Activated CD4-positive, alpha-beta T cell treated with anti-CD3 and anti-CD28 coated beads, Interleukin-2, Interleukin-4, amounts not matched to agents 100 ng/mL and 50 ng/mL, durations not matched to agents 16 hours and 8 hours (primary cell): ENCODE results near the gene WNT4.

Experiments used
- DNase-seq: peaks from one replicate; pipeline ENCODE4 v3.0.0-alpha.2; 2020; ENCODE audit warnings: low spot score

The WNT4 gene

GRCh38 chr1:22163564-22163963 is 20.7 kb upstream of the WNT4 start:
- DNase-seq: no peak

GRCh38 chr1:22163137-22163536 is 20.2 kb upstream of the WNT4 start:
- no peak for DNase-seq

- no peak for DNase-seq
Observed at GRCh38 chr1:22159891-22160290, 17.0 kb upstream of the WNT4 start.

GRCh38 chr1:22158654-22159053 is 15.8 kb upstream of the WNT4 start:
- no peak for DNase-seq

GRCh38 chr1:22157359-22157966 is 14.6 kb upstream of the WNT4 start:
- DNase-seq: no peak

GRCh38 chr1:22155517-22155916 is 12.6 kb upstream of the WNT4 start:
- no peak for DNase-seq

GRCh38 chr1:22154626-22155025 is 11.7 kb upstream of the WNT4 start:
- no peak for DNase-seq

GRCh38 chr1:22153660-22154437 is 11.0 kb upstream of the WNT4 start:
- no peak for DNase-seq

GRCh38 chr1:22150923-22151322 is 8.0 kb upstream of the WNT4 start:
- no peak for DNase-seq

GRCh38 chr1:22142315-22143064 is 407 bp downstream of the WNT4 start:
- no peak for DNase-seq

GRCh38 chr1:22141554-22142314 is 1.2 kb downstream of the WNT4 start:
- DNase-seq: no peak

GRCh38 chr1:22140694-22141093 is 2.2 kb downstream of the WNT4 start:
- no peak for DNase-seq

GRCh38 chr1:22139817-22140216 is 3.1 kb downstream of the WNT4 start:
- no peak for DNase-seq

GRCh38 chr1:22139066-22139594 is 3.8 kb downstream of the WNT4 start:
- no peak for DNase-seq

GRCh38 chr1:22137004-22137720 is 5.7 kb downstream of the WNT4 start:
- no peak for DNase-seq

GRCh38 chr1:22133931-22134324 is 9.0 kb downstream of the WNT4 start:
- DNase-seq: no peak

- no peak for DNase-seq
Observed at GRCh38 chr1:22133247-22133930, 9.5 kb downstream of the WNT4 start.

- no peak for DNase-seq
Observed at GRCh38 chr1:22132517-22133235, 10.2 kb downstream of the WNT4 start.

GRCh38 chr1:22131875-22132486 is 10.9 kb downstream of the WNT4 start:
- peak; percentile 62 for DNase-seq

GRCh38 chr1:22131062-22131461 is 11.8 kb downstream of the WNT4 start:
- DNase-seq: no peak
